ENCODE measurements around the gene SFRP2. TPM values are rescaled to one million over a fixed set of nuclear protein-coding genes. Genes with fewer than 3 reads are reported as not detected.

The SFRP2 gene
- total RNA-seq, 1 experiment from 2014 or later = not detected

- POLR2A ChIA-PET (ENCODE audit: unreplicated experiment) = no interaction called here
- no peak overlapping the region for H2AFZ ChIP-seq
- H3K27ac ChIP-seq = no peak overlapping the region
- no peak for TF ChIP-seq EZH2 (IDR thresholded peaks at IDR 0.05; ENCODE audit: low read depth)
- TF ChIP-seq, protein P1, sequence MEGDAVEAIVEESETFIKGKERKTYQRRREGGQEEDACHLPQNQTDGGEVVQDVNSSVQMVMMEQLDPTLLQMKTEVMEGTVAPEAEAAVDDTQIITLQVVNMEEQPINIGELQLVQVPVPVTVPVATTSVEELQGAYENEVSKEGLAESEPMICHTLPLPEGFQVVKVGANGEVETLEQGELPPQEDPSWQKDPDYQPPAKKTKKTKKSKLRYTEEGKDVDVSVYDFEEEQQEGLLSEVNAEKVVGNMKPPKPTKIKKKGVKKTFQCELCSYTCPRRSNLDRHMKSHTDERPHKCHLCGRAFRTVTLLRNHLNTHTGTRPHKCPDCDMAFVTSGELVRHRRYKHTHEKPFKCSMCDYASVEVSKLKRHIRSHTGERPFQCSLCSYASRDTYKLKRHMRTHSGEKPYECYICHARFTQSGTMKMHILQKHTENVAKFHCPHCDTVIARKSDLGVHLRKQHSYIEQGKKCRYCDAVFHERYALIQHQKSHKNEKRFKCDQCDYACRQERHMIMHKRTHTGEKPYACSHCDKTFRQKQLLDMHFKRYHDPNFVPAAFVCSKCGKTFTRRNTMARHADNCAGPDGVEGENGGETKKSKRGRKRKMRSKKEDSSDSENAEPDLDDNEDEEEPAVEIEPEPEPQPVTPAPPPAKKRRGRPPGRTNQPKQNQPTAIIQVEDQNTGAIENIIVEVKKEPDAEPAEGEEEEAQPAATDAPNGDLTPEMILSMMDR (conservative IDR thresholded peaks at IDR 0.05) = no peak
- BruUV-seq (replicated peaks) = no TSS peak
- H4K20me1 ChIP-seq (ENCODE audit: insufficient read depth) = no peaks in the 10 kb centered on the region
- no peaks in the 10 kb centered on the region for H3K4me1 ChIP-seq (replicated peaks; ENCODE audit: insufficient read depth)
- no peaks in the 10 kb centered on the region for H3K27me3 ChIP-seq (ENCODE audit: insufficient read depth, low read depth)
- no peak overlapping the region for H3K4me2 ChIP-seq
- H3K36me3 ChIP-seq (ENCODE audit: low read depth) = no peaks in the 10 kb centered on the region
- no peaks in the 10 kb centered on the region for H3K79me2 ChIP-seq (ENCODE audit: low read depth)
- intact Hi-C loops (cut with micrococcal nuclease; ENCODE audit: unreplicated experiment) = no loop called here
- no peaks in the 10 kb centered on the region for H3K9me2 ChIP-seq (ENCODE audit: insufficient read depth)
- no peaks in the 10 kb centered on the region for H3F3A ChIP-seq (ENCODE audit: insufficient read depth, low read depth)
- CTCF ChIA-PET = no interaction called here
- DNase-seq = no peak
- H3K9me3 ChIP-seq (ENCODE audit: insufficient read depth, low read depth) = no peaks in the 10 kb centered on the region
- no peak overlapping the region for H3K4me3 ChIP-seq
These were observed 3.1 kb upstream of the SFRP2 start for GRCh38 chr4:153791746-153792617.

GRCh38 chr4:153790962-153791551 lies 2.2 kb upstream of the SFRP2 start:
- Histone ChIP-seq H3K9me3 (ENCODE audit: insufficient read depth, low read depth) (no peaks in the 10 kb centered on the region), H3K9me2 (ENCODE audit: insufficient read depth) (no peaks in the 10 kb centered on the region), H2AFZ (no peak overlapping the region), H3K27ac (no peak overlapping the region), H3K36me3 (ENCODE audit: low read depth) (no peaks in the 10 kb centered on the region), H4K20me1 (ENCODE audit: insufficient read depth) (no peaks in the 10 kb centered on the region), H3K27me3 (ENCODE audit: insufficient read depth, low read depth) (no peaks in the 10 kb centered on the region), H3K79me2 (ENCODE audit: low read depth) (no peaks in the 10 kb centered on the region), H3K4me3 (no peak overlapping the region), H3K4me1 (replicated peaks; ENCODE audit: insufficient read depth) (no peaks in the 10 kb centered on the region), H3F3A (ENCODE audit: insufficient read depth, low read depth) (no peaks in the 10 kb centered on the region), H3K4me2 (no peak overlapping the region)
- ChIA-PET CTCF (no interaction called here), POLR2A (ENCODE audit: unreplicated experiment) (interaction anchor here (0.5 kb wide), 1 partner anchor 211 kb away, joined by 3 read pairs; no protein-coding TSS in a partner anchor)
- TF ChIP-seq, protein P1 (conservative IDR thresholded peaks at IDR 0.05) = no peak
- no TSS peak for BruUV-seq (replicated peaks)
- intact Hi-C loops (cut with micrococcal nuclease; ENCODE audit: unreplicated experiment) = no loop called here
- no peak for DNase-seq

GRCh38 chr4:153790500-153790865 lies 1.6 kb upstream of the SFRP2 start:
- Histone ChIP-seq H3K9me3 (ENCODE audit: insufficient read depth, low read depth) (no peaks in the 10 kb centered on the region), H3K27ac (no peak overlapping the region), H3K79me2 (ENCODE audit: low read depth) (no peaks in the 10 kb centered on the region), H2AFZ (no peak overlapping the region), H3K4me1 (replicated peaks; ENCODE audit: insufficient read depth) (no peaks in the 10 kb centered on the region), H3K9me2 (ENCODE audit: insufficient read depth) (no peaks in the 10 kb centered on the region), H3K36me3 (ENCODE audit: low read depth) (no peaks in the 10 kb centered on the region), H4K20me1 (ENCODE audit: insufficient read depth) (no peaks in the 10 kb centered on the region), H3F3A (ENCODE audit: insufficient read depth, low read depth) (no peaks in the 10 kb centered on the region), H3K4me2 (no peak overlapping the region), H3K4me3 (no peak overlapping the region), H3K27me3 (ENCODE audit: insufficient read depth, low read depth) (no peaks in the 10 kb centered on the region)
- intact Hi-C loops (cut with micrococcal nuclease; ENCODE audit: unreplicated experiment) = no loop called here
- POLR2A ChIA-PET (ENCODE audit: unreplicated experiment) = interaction anchor here (0.5 kb wide), 1 partner anchor 211 kb away, joined by 3 read pairs; no protein-coding TSS in a partner anchor
- no TSS peak for BruUV-seq (replicated peaks)
- DNase-seq = no peak
- CTCF ChIA-PET = no interaction called here
- TF ChIP-seq, protein P1 (conservative IDR thresholded peaks at IDR 0.05) = no peak
